Measurements from ENCODE around the gene OSBPL7. TPM values are rescaled to one million over a fixed set of nuclear protein-coding genes. Genes with fewer than 3 reads are reported as not detected.

OSBPL7 gene
- total and polyA plus RNA-seq, 2 donors (not counting 1 experiment from before 2014, with no cell fraction given): 51.0 to 61.3 TPM

GRCh38 chr17:47847341-47848197, 26.0 kb upstream of the OSBPL7 start:
- H3K4me1 Mint-ChIP-seq: peaks cover 27% of the 10 kb centered on the region
- ATAC-seq (ENCODE audit: low read depth) (no peak), DNase-seq (peak; percentile 46)
- Histone ChIP-seq H3K79me2 (ENCODE audit: control insufficient read depth, insufficient read depth, low read length) (no peaks in the 10 kb centered on the region), H2AFZ (ENCODE audit: insufficient read depth, low read depth, low read length, poor library complexity, severe bottlenecking) (no peak overlapping the region), H3K4me3 (ENCODE audit: control extremely low read depth in 1 of 5, extremely low read depth in 1 of 5, insufficient read depth in 1 of 5, low read depth in 2 of 5, low read length in 4 of 5) (no peak overlapping the region), H3K4me2 (replicated peaks; ENCODE audit: low read depth, low read length, poor library complexity, severe bottlenecking) (peak overlapping the region; percentile 48), H3K4me1 (ENCODE audit: control insufficient read depth in 2 of 2, insufficient read depth in 2 of 2, low read length in 2 of 2) (peaks cover 36 to 47% of the 10 kb centered on the region in 2 donors), H3K27me3 (replicated peaks in 1 of 4; ENCODE audit: control extremely low read depth in 1 of 4, control insufficient read depth in 3 of 4, insufficient read depth in 4 of 4, low read length in 3 of 4) (peaks cover 0 to 86% (median 58%) of the 10 kb centered on the region in 4 experiments), H3K9ac (ENCODE audit: low read length) (no peak overlapping the region), H4K20me1 (ENCODE audit: control insufficient read depth, insufficient read depth, low read length, poor library complexity, severe bottlenecking) (no peaks in the 10 kb centered on the region), H3K9me3 (ENCODE audit: control extremely low read depth in 1 of 3, control insufficient read depth in 2 of 3, insufficient read depth in 1 of 3, low read length in 2 of 3) (peaks cover 0 to 13% (median 0%) of the 10 kb centered on the region in 3 donors), H3K36me3 (replicated peaks in 1 of 2; ENCODE audit: control extremely low read depth in 1 of 2, control insufficient read depth in 1 of 2, extremely low read depth in 1 of 2, insufficient read depth in 2 of 2, low read length in 1 of 2) (no peaks in the 10 kb centered on the region), H3K27ac (ENCODE audit: low read length in 2 of 2) (no peak overlapping the region)
- TF ChIP-seq CTCF (IDR thresholded peaks at IDR 0.05): peak; percentile 40
- TF ChIP-seq EZH2 (IDR thresholded peaks at IDR 0.05; ENCODE audit: borderline replicate concordance, insufficient read depth, low read depth, low read length, poor library complexity, severe bottlenecking): no peak
- H3K4me3 Mint-ChIP-seq: no peak overlapping the region
- H3K27me3 Mint-ChIP-seq: peaks cover 65% of the 10 kb centered on the region
- intact Hi-C loops (cut with micrococcal nuclease): no loop called here
- no peak overlapping the region for H3K27ac Mint-ChIP-seq
- ChIA-PET CTCF (interaction anchor here (1.3 to 19.9 kb wide), 2 partner anchors 41 to 123 kb away, joined by 3 to 436 read pairs; partner anchors contain the start of genes CDK5RAP3 and SP2), POLR2A (no interaction called here)
- 37% methylated on average over 71 of the region's 71 CpGs for WGBS (ENCODE audit: insufficient coverage)
- H3K9me3 Mint-ChIP-seq (ENCODE audit: insufficient read depth): no peaks in the 10 kb centered on the region
